Hippocampal formation (tissue), 2 donors: Measurements from ENCODE around the gene PDIA5.
A peak's percentile ranks its signal among the peaks of the same experiment; 100 is the strongest.

ENCODE experiments used
- DNase-seq, 2 donors: peaks; one replicate each; lab custom pipeline; 2025; lab: John Stamatoyannopoulos, UW

Gene PDIA5

DNA sequence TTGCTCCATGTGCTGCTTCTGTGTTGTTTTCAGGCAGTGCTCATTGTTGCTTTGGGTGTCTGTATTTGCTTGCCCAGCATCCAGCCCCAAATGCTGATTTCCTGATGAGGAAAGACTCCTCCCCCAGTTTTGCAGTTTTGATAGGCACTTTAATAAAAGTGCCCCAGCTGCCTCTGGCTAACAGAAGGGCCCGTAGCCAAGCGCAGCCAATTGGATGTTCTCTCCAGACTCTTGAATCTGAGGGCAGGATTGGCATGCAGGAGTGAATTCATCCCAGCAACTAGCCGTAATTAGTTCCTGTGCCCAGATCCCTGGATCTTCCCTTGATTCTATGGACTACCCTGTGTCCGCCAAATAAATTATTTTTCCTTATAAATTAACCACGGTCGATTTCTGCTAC, 24.4 kb upstream of the PDIA5 start:
- DNase-seq: peak in 1 of 2 donors; percentile 4

- no peak for DNase-seq
Observed at GRCh38 chr3:123044981-123045763, 21.7 kb upstream of the PDIA5 start.

- no peak for DNase-seq
Observed at GRCh38 chr3:123046262-123047061, 20.4 kb upstream of the PDIA5 start.

DNA sequence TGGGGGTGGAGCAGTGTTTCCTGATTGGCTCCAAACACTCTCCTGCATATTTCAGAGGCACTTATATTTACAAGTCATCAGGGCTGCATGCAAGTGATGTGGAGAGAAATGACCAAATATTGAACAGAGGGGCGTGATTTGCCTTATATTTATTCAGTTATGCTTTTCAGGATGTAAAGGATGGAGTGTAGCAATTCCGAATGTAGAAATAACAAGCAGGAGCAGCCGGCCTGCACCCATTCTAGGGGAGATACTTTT, 19.8 kb upstream of the PDIA5 start:
- DNase-seq: no peak

GRCh38 chr3:123048480-123049237, 18.2 kb upstream of the PDIA5 start:
- no peak for DNase-seq

- DNase-seq: no peak
Observed at GRCh38 chr3:123050666-123051065, 16.2 kb upstream of the PDIA5 start.

GRCh38 chr3:123053107-123053506, 13.7 kb upstream of the PDIA5 start:
- no peak for DNase-seq

GRCh38 chr3:123054109-123054778, 12.6 kb upstream of the PDIA5 start:
- no peak for DNase-seq

DNA sequence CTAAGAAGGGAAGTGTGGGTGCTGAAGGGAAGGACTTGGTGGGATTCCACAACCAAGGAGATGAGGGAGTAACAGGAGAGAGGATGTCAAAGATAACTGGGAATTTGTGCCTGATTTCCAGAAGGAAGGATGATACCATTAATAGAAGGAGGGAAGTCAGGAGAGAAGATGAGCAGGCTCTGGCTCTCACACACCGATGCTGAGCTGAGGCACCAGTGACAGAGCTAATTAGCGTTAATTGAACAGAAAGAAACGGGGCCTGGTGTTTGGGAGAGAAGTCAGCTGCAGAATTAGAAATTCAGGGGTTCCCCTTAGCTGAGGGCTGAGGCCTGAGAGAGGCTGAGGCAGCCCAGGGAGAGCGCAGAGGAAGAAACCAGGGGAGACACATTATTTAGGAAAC, 11.9 kb upstream of the PDIA5 start:
- no peak for DNase-seq

- no peak for DNase-seq
Observed at GRCh38 chr3:123055352-123055751, 11.5 kb upstream of the PDIA5 start.

DNA sequence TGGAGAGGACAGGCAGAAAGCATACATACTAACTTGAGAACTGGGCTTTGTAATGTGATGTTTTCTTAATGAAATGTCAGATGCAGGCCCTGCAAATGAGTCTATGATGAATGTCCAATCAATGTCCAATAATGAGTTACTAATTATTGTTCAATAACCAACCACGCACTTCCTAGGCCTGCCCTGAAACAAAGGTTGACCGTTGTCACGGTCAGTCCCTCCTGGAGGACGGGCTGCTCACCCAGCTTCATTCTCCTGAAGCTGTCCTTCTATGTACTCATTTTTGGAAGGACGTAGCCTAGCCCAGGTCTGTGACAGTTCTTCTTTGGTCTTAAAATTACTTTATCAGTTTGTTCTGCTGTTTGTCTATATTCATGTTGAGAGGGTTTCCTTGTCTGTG, 8.3 kb upstream of the PDIA5 start:
- DNase-seq: no peak

DNA sequence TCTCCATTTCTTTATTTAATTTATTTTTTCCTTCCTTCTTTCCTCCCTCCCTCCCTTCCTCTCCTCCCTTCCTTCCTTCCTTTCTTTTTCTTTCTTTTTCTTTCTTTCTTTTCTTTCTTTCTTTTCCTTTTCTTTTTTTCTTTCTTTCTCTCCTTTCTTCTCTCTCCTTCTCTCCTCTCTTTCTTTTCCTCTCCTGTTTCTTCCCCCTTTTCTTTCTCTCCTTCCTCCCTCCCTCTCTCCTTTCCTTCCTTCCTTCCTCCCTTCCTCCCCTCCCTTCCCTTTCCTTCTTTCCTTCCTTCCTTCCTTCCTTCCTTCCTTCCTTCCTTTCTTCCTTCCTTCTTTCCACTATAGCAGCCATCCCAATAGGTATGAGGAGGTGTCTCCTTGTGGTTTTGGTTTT, 6.8 kb upstream of the PDIA5 start:
- no peak for DNase-seq

GRCh38 chr3:123061856-123062255, 5.0 kb upstream of the PDIA5 start:
- DNase-seq: no peak

- no peak for DNase-seq
Observed at GRCh38 chr3:123063034-123063433, 3.8 kb upstream of the PDIA5 start.

GRCh38 chr3:123064506-123064905, 2.3 kb upstream of the PDIA5 start:
- no peak for DNase-seq

GRCh38 chr3:123064914-123065313, 1.9 kb upstream of the PDIA5 start:
- no peak for DNase-seq

DNA sequence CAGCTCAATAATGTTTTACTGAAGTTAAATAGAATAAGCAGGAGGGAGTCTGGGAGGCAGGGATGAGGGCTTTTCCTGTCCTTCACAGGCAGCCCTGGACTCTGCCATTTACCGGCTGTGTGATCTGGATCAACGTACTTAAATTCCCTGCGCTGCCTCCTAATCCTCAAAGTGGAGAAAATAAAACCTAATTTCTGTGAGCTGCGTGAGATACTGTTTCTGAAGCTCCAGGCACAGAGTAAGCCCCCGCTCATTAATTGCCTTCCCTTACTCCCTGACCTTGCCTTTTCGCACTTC, 278 bp upstream of the PDIA5 start:
- no peak for DNase-seq

DNA sequence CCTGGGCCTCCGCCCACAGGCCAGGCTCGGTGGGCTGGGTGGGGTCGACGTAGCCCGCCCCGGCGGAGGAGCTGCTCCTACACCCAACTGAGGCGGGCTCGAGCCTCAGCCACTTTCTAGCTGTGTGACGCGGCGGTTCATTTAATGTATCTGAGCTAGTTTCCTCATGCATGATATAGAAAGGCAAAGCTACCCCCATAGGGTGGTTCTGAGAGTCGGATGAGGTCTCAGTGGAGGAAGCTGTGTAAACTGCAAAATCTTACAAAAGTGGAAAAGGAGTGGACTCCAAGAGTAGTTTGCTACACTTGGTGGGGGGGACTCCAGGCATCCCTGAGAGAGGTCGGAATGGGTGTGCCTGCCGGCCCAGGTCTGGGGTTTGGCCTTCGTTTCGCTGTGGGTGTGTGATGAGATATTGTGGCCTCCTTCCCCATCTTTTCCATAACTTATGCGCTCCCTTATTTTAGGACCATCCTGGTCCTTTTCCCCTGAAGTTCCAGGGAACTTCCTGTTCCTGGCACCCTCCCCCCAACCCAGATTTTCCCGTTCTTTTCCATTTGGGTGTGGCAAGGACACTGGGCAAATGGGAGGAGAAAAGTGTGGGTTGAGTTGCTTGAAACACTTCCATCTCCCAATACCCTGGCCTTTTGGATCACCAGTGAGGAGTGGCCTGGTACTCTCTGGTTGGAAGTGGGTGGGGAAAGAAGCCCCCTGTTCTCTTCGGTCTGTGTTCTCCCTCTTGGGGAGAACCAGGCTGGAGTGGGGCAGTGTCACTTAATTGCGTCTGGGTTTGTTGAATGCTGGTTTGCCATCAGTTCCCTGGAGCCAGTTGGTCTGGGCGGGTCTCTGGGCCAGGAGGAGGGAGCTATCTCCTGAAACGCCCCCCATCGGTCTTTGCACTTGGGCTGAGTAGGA, 1.1 kb downstream of the PDIA5 start:
- DNase-seq: no peak

- DNase-seq: no peak
Observed at GRCh38 chr3:123068601-123069381, 2.0 kb downstream of the PDIA5 start.

DNA sequence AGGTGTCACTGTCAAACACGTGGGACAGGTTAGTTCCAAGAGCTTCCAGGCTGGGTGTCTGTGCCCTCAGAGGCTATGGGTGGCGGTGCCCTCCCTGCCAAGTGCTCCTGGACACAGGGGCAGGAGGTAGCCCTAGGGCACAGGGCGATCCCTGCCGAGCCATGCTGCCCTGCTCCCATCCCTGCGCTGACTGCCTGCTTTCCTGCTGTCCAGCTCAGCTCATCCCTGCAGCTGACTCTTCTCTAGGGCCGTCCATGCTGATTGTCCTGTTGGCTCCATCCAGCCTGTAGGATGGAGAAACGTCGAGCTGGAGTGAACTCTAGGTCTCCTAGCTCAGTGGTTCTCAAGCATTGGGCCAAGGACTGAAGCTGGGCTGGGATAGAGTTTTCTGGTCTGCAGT, 3.7 kb downstream of the PDIA5 start:
- DNase-seq: no peak

GRCh38 chr3:123071146-123071545, 4.3 kb downstream of the PDIA5 start:
- DNase-seq: no peak
